ENCODE results near the gene OLFML3. TPM values are rescaled to one million over a fixed set of nuclear protein-coding genes. Genes with fewer than 3 reads are reported as not detected.

The OLFML3 gene
- total and polyA plus RNA-seq, 2 of the 8 experiments (the other 6 are each of a cell fraction or from before 2014, with no cell fraction given): 56.0 to 72.3 TPM

- DNase-seq (ENCODE audit: low read depth in 1 of 2, low spot score in 2 of 2): no peak
- no peak for FAIRE-seq
- H2BK15ac ChIP-seq (ENCODE audit: low read length): no peak overlapping the region
- POLR2A ChIA-PET (ENCODE audit: partially characterized antibody): no interaction called here
- H4K8ac ChIP-seq (ENCODE audit: extremely low read depth, insufficient read depth, low read length): no peak overlapping the region
- no peaks in the 10 kb centered on the region for H4K20me1 ChIP-seq (replicated peaks in 1 of 2; ENCODE audit: control insufficient read depth in 1 of 2, insufficient read depth in 2 of 2, low read length in 2 of 2)
- no peaks in the 10 kb centered on the region for H3K23me2 ChIP-seq (ENCODE audit: low read depth, low read length)
- 96% methylated on average over 2 of the region's 2 CpGs; no CpG with 5 or more reads in 1 of the 2 experiments for WGBS, 2 experiments (ENCODE audit: extremely low coverage in 1 of 2, insufficient coverage in 1 of 2, insufficient read length in 1 of 2, insufficient replicate concordance in 2 of 2, low coverage in 1 of 2, low lambda C conversion rate in 2 of 2, missing lambda C conversion rate in 1 of 2)
- H2BK20ac ChIP-seq (ENCODE audit: low read length): no peak overlapping the region
- no peak overlapping the region for H3K4me3 ChIP-seq (ENCODE audit: extremely low read depth in 1 of 4, insufficient read depth in 2 of 4, low read depth in 3 of 4, low read length in 4 of 4)
- H3K4ac ChIP-seq (replicated peaks; ENCODE audit: insufficient read length, low read depth, low read length): no peak overlapping the region
- CTCF ChIA-PET (ENCODE audit: partially characterized antibody): interaction anchor here (0.8 kb wide), 1 partner anchor 11 kb away, joined by 3 read pairs; no protein-coding TSS in a partner anchor
- H2BK120ac ChIP-seq (replicated peaks; ENCODE audit: low read depth, low read length): no peak overlapping the region
- H4K91ac ChIP-seq (replicated peaks; ENCODE audit: insufficient read length, low read length): no peak overlapping the region
- H3K27me3 ChIP-seq (replicated peaks in 1 of 4; ENCODE audit: control insufficient read depth in 3 of 4, extremely low read depth in 1 of 4, insufficient read depth in 3 of 4, low read length in 3 of 4): peaks cover 0 to 3% (median 0%) of the 10 kb centered on the region in 4 experiments; a peak in 1 of 7 replicates
- no peak overlapping the region for H3K56ac ChIP-seq (replicated peaks; ENCODE audit: insufficient read length, low read depth, low read length)
- H3K4me1 ChIP-seq (replicated peaks in 1 of 4; ENCODE audit: control insufficient read depth in 3 of 4, insufficient read depth in 4 of 4, low read length in 3 of 4): peaks cover 3 to 5% (median 3%) of the 10 kb centered on the region in 4 experiments; a peak in 5 of 7 replicates
- H2AK5ac ChIP-seq (ENCODE audit: low read depth, low read length): no peak overlapping the region
- H3K9me3 ChIP-seq (ENCODE audit: insufficient read depth in 2 of 2, low read depth in 1 of 2, low read length in 1 of 2): no peaks in the 10 kb centered on the region; a peak in 3 of 4 replicates
- no peaks in the 10 kb centered on the region for H3K79me1 ChIP-seq (ENCODE audit: low read depth, low read length)
- no peak overlapping the region for H3K23ac ChIP-seq (ENCODE audit: insufficient read length)
- TF ChIP-seq E2F6 (IDR thresholded peaks at IDR 0.05) (no peak), TBP (IDR thresholded peaks at IDR 0.05; ENCODE audit: low read depth, low read length) (no peak)
- TF ChIP-seq, protein P1, sequence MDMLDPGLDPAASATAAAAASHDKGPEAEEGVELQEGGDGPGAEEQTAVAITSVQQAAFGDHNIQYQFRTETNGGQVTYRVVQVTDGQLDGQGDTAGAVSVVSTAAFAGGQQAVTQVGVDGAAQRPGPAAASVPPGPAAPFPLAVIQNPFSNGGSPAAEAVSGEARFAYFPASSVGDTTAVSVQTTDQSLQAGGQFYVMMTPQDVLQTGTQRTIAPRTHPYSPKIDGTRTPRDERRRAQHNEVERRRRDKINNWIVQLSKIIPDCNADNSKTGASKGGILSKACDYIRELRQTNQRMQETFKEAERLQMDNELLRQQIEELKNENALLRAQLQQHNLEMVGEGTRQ (IDR thresholded peaks at IDR 0.05; ENCODE audit: low read length): no peak
- H3K4me2 ChIP-seq (ENCODE audit: insufficient read depth in 1 of 2, low read depth in 2 of 2, low read length in 2 of 2): no peak overlapping the region
- H4K5ac ChIP-seq (ENCODE audit: insufficient read length, low read depth, low read length): no peak overlapping the region
- H3K36me3 ChIP-seq (ENCODE audit: control insufficient read depth in 2 of 4, insufficient read depth in 4 of 4, low read length in 3 of 4): no peaks in the 10 kb centered on the region
- no peaks in the 10 kb centered on the region for H3K79me2 ChIP-seq (ENCODE audit: control insufficient read depth in 1 of 2, insufficient read depth in 2 of 2, low read length in 2 of 2)
- H3K27ac ChIP-seq (ENCODE audit: low read depth, low read length): no peak overlapping the region
- no peak overlapping the region for H2BK12ac ChIP-seq (ENCODE audit: low read depth, low read length)
- H3K9ac ChIP-seq (replicated peaks in 1 of 4; ENCODE audit: extremely low read depth in 1 of 4, low read depth in 3 of 4, low read length in 3 of 4): no peak overlapping the region
- no peak overlapping the region for H3K14ac ChIP-seq (ENCODE audit: insufficient read length)
- H2BK5ac ChIP-seq (ENCODE audit: low read depth, low read length): no peak overlapping the region
- H2AFZ ChIP-seq (ENCODE audit: low read length): no peak overlapping the region
- no peak overlapping the region for H3K18ac ChIP-seq (ENCODE audit: extremely low read depth, low read length)
Measured at GRCh38 chr1:113995382-113995781, 16.1 kb downstream of the OLFML3 start.

Measured in H1 (cell line).